ENCODE results near the gene ARL15.
"Not testable (repeated sequence)": the region's sequence is repeated elsewhere in the genome, so short reads cannot be mapped to it uniquely, and the experiment has no call there.

ARL15 gene

DNA sequence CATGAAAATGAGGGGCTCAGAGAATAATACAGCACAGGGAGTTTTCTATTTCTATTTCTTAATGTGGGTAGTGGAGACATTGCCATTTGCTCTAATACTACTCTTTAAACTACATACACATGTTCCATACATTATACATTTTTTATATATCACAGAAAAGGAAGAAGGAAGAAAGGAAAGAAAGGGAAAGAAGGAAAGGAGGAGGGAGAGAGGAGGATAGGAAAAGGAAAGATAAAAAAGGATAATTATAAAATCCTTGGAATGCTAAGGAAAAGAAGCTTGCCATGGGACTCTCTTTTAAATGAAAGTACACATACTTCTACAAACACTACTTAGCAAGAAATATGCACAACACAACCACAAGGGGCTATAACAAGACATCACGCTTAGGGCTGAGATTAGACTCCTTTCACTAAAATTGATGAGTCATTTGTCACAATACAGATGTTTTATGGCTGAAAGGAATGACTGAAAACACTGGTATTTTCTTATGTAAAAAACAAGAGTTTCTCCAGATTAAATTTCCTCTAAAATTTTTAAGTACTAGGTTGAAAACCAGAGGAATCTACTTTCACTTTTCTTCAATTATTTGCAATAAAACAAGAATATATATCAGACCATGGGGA is 219.8 kb downstream of the ARL15 start:
- no peak for DNase-seq (ENCODE audit: low read depth)

DNA sequence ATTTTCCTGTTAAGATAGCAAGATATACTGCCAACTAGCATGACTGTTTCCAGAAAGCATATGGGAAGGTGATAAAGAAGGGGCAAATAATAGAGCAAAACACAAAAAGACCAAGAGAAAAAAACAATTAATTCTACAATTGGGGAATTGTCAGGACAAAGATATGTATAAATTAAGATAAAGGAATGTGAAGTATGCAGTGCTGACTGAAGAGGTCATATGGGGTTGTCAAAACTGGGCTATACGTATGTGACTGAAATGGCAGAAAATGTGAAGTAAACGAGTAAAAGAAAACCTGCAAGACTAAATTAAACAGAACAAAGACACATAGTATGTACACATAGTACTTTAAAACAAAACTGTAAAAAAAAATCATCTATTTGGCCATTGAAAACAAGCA is 222.3 kb downstream of the ARL15 start:
- DNase-seq (ENCODE audit: low read depth): no peak

GRCh38 chr5:54087436-54087835 is 222.9 kb downstream of the ARL15 start:
- no peak for DNase-seq (ENCODE audit: low read depth)

DNA sequence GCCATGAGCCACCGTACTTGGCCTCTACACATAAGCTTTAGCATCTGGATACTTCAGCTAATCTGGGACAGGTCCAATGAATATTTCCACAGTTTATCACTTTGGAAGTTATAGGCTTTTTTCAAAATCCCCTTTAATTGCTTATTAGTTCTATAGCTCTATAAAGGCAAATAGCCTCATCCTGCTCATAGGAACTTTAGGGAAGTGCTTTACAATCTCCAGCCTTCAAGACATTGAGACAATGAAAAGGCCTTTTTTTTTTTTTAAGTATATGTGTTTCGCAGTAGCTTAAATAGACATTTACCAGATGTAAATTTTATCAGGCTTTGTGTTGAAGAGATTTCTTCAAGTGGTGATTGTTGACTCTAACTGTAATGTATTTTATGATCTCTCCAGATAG is 224.2 kb downstream of the ARL15 start:
- DNase-seq (ENCODE audit: low read depth): no peak

DNA sequence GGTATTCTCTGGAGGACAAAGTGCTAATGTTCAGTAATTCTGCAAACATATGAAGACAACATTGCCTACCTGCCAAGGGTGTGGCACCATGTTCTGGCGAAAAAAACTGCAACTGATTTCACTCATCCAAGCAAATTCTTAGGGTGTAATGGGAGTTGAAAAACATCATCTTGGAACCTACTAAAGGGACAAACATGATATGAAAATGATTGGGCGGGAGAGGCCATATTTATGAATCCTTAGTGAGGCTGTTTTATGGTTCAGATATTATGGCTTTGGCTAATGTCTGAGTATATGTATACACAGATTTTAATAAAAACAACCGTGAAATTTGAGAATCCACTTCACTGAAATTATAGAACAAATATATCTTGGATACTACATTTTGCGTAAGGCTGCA is 225.7 kb downstream of the ARL15 start:
- no peak for DNase-seq (ENCODE audit: low read depth)

DNA sequence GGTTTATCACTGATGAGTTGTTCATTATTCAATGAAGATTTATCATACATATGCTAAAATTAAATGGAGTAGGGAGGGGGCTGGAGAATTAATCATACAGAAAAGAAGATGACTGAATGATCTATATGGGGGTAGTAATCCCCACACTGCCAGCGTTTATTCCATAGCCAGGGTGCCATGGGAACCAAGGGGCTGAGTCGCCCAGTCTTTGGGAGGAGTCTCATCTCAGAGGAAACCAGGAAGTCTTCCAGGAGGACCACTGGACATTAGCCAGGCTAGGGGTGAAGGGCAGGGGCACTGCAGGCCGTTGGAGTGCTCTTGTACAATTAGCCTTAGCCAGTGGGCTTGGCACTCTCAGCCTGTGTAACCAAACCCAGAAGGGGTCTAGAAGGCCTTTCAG is 226.5 kb downstream of the ARL15 start:
- DNase-seq (ENCODE audit: low read depth): no peak

DNA sequence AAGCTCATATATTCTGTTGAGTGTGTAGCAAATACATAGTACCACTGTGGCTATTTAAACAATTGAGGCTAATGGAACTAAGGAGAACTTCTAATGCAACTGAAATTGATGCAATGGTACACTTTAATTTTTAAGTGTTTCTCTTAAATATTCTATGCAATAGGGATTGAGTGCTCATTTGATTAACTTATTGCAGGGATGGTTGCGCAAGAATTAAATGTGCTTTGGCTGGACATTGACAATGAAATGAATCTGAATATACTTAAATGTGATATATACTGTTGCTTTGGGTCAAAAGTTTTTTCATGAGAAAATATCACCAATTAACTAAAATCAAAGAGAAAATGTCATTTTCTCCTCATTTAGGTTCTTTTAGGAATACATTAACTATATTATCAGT is 227.1 kb downstream of the ARL15 start:
- no peak for DNase-seq (ENCODE audit: low read depth)

DNA sequence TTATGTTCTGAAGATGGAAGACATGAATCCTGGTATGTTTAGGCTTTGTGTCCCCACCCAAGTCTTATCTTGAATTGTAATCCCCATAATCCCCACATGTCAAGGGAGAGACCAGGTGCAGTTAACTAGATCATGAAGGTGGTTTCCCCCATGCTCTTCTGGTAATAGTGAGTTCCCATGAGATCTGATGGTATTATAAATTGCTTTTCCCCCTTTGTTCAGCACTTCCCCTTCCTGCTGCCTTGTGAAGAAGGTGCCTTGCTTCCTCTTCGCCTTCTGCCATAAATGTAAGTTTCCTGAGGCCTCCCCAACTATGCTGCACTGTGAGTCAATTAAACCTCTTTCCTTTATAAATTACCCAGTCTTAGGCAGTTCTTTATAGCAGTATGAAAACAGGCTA is 229.0 kb downstream of the ARL15 start:
- no peak for DNase-seq (ENCODE audit: low read depth)

DNA sequence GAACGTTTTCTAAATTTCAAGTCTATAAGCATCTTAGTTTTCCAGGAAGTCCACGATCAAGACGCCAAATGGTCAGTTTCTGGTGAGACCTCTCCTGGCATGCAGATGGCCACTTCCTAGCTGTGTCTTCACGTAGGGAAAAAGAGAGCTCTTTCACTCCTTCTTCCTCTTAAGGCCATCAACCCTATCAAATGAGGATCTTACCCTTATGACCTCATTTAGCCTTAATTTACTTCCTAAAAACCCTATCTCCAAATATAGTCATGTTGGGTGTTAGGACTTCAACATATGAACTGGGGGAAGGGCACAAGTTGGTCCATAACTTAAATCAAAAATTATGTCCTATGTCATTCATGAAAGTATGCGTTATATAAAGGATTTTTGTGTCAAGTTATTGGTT is 229.5 kb downstream of the ARL15 start:
- DNase-seq (ENCODE audit: low read depth): no peak

DNA sequence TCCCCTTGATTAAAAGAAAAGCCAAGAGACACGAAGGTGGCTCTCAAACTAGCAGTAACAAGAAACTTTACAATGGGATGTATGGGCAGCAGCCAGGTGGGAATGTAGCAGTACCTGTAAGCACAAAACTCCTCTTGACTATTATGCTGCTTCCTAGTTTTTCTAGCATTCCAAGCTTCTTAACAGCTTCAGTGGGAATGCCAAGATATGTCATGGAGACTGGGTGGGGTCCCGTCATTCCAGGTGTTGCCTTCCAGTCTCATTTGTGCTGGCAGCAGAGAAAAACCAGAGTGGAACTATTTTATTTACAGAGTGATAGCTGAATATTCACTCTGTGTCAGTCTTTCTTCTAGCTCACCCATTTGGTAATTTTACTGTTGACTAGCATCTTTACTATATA is 236.6 kb downstream of the ARL15 start:
- no peak for DNase-seq (ENCODE audit: low read depth)

- no peak for DNase-seq (ENCODE audit: low read depth)
Measured at GRCh38 chr5:54073131-54073530, 237.2 kb downstream of the ARL15 start.

DNA sequence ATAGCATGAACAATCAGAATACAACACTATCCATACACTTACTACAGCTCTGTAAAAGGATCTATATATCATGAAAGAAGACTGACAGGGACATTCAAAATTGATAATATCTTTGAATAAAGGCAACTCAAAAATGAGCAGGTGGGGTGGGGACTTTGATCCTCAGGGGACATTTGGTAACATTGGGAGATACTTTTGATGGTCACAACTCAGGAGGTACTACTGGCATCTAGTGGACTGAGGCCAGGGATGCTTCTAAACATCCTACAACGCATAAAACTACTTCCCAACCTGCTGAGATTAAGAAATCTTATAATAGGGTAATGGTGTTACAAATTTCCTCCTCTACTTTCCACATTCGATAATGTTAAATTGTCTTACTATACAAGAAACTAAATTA is 243.9 kb downstream of the ARL15 start:
- DNase-seq (ENCODE audit: low read depth): no peak

DNA sequence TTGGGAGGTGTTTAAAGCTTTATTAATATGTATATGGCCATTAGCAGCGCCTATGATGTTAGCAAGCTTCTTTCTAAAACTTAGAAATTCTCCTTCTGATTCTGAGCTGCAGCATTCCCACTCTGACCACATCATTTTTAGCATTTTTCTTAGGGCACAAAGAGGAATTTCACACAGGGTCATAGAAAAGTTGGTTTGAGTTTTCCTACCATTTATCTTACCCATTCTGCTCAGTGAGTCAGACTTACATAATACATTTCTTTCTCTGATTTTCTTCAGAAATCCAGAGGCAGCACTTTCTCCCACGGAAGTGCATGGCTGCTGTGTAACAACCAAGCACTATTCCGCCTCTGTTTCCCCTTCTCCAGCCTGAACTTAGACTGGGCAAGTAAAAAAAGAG is 246.6 kb downstream of the ARL15 start:
- DNase-seq (ENCODE audit: low read depth): no peak

GRCh38 chr5:54062958-54063357 is 247.4 kb downstream of the ARL15 start:
- DNase-seq (ENCODE audit: low read depth): no peak

GRCh38 chr5:54060919-54061318 is 249.5 kb downstream of the ARL15 start:
- not testable (repeated sequence) for DNase-seq (ENCODE audit: low read depth)

- DNase-seq (ENCODE audit: low read depth): no peak
Measured at GRCh38 chr5:54049963-54050362, 260.4 kb downstream of the ARL15 start.

GRCh38 chr5:54049144-54049543 is 261.2 kb downstream of the ARL15 start:
- no peak for DNase-seq (ENCODE audit: low read depth)

GRCh38 chr5:54045077-54045792 is 265.1 kb downstream of the ARL15 start:
- no peak for DNase-seq (ENCODE audit: low read depth)

- not testable (repeated sequence) for DNase-seq (ENCODE audit: low read depth)
Measured at GRCh38 chr5:54044276-54044675, 266.1 kb downstream of the ARL15 start.

GRCh38 chr5:54040804-54041203 is 269.6 kb downstream of the ARL15 start:
- DNase-seq (ENCODE audit: low read depth): no peak

- DNase-seq (ENCODE audit: low read depth): no peak
Measured at GRCh38 chr5:54040018-54040417, 270.4 kb downstream of the ARL15 start.

DNA sequence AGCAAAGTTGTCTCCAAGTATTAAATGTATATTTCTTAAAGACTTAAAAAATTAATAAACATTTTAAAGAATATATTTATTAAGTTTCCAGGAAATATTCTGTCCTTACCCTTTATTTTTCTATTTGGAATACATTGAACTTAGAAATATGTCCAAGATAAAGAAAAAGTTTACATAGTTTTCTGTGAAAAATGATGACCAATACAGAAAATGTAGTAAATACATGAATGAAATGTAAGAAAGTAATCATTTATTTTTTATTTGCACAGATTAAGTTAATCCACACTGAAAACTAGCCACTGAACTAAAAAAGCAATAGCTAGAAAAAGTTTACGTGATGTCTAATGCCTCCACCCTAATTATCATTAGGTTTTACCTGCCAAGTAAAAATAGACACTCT is 273.2 kb downstream of the ARL15 start:
- DNase-seq (ENCODE audit: low read depth): no peak

GRCh38 chr5:54030981-54031380 is 279.4 kb downstream of the ARL15 start:
- DNase-seq (ENCODE audit: low read depth): no peak

DNA sequence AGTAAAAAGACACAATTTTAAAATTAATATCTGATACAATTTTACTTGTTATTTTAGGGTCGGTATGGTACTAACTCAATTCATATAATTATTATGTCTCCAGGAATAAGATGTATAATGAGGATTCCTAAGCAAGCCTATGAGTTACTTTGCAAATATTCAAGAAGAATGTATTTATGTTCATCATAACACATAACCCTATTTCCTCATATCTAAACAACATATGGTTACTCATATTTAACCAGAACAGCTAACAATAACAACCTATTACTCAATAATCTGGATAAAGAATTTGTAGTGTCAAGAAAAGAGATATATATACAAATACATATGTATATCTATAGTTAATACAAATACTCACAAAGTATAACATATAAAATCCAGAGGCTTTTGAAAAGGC is 285.9 kb downstream of the ARL15 start:
- no peak for DNase-seq (ENCODE audit: low read depth)

Measured in stimulated activated CD8-positive, alpha-beta memory T cell treated with anti-CD3 and anti-CD28 coated beads, Interleukin-7, amount 100 ng/mL, for 24 hours (primary cell).